ENCODE results near the gene NNMT. TPM values are rescaled to one million over a fixed set of nuclear protein-coding genes. Genes with fewer than 3 reads are reported as not detected.

Gene NNMT
- total RNA-seq, 1 experiment from 2014 or later: not detected

DNA sequence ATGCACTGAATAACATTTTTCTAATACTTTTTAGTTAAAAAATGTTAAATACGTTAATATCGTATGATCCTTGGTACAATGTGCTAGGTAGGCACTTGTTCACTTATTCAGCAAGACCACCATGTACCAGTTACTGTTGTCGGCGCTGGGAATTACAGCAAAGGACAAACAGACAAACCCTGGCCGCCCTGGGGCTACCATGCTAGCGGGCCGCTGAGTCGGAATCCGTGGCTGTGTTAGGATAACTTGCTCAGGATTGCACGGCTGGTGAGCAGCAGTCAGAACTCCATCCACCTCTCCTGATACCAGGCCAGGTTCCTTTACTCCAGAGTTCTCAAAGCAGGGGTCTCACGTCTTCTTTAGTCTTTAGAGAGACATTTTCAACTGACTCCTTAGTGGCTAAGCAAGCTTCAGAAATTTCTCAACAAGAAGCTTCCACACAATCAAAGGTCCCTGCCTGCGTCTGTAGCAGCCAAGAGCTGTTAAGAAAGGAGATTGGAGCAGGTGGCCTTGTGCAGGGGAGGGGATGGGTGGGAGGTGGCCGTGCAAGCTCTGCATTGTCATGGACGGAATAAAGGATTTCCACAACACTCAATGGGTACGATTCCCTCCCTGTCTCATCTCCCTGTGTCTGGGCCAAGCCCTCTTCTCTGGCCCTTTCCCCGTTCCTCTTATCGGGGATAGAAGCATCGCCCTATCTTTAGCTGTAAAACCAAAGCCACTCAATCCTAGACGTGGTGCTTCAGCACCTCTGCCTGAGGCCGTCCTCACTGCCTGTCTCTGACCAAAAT lies 39.8 kb upstream of the NNMT start:
- peak overlapping the region in 1 of 3 experiments; percentile 75; a peak in 1 of 7 replicates for H3K27ac Mint-ChIP-seq
- TF ChIP-seq, protein P1, sequence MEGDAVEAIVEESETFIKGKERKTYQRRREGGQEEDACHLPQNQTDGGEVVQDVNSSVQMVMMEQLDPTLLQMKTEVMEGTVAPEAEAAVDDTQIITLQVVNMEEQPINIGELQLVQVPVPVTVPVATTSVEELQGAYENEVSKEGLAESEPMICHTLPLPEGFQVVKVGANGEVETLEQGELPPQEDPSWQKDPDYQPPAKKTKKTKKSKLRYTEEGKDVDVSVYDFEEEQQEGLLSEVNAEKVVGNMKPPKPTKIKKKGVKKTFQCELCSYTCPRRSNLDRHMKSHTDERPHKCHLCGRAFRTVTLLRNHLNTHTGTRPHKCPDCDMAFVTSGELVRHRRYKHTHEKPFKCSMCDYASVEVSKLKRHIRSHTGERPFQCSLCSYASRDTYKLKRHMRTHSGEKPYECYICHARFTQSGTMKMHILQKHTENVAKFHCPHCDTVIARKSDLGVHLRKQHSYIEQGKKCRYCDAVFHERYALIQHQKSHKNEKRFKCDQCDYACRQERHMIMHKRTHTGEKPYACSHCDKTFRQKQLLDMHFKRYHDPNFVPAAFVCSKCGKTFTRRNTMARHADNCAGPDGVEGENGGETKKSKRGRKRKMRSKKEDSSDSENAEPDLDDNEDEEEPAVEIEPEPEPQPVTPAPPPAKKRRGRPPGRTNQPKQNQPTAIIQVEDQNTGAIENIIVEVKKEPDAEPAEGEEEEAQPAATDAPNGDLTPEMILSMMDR (conservative IDR thresholded peaks at IDR 0.05): no peak
- H2AFZ ChIP-seq (ENCODE audit: low read length): no peak overlapping the region

More for the DNA sequence above, 39.8 kb upstream of the NNMT start:
- no peak overlapping the region for H3K14ac ChIP-seq (ENCODE audit: insufficient read depth, low read length)
- H2BK20ac ChIP-seq (ENCODE audit: low read depth, low read length, poor library complexity, severe bottlenecking): no peak overlapping the region
- Mint-ChIP-seq H3K27me3 (ENCODE audit: low read depth) (peaks cover 8% of the 10 kb centered on the region), H3K9me3 (no peaks in the 10 kb centered on the region; a peak in 1 of 5 replicates), H3K4me1 (peaks cover 15 to 43% of the 10 kb centered on the region in 2 experiments), H3K4me3 (no peak overlapping the region), H3K36me3 (ENCODE audit: insufficient read depth in 1 of 3, low read depth in 3 of 3) (no peaks in the 10 kb centered on the region)
- no peaks in the 10 kb centered on the region for H3K23me2 ChIP-seq (ENCODE audit: insufficient read length, low read depth, low read length, poor library complexity, severe bottlenecking)
- H3T11ph ChIP-seq (ENCODE audit: low read length): no peak overlapping the region
- no peak overlapping the region for H4K8ac ChIP-seq (replicated peaks; ENCODE audit: insufficient read length, low read depth, low read length)
- WGBS (ENCODE audit: extremely low coverage, insufficient read length, low lambda C conversion rate): no CpG with 5 or more reads among the region's 20 CpGs
- no peaks in the 10 kb centered on the region for H4K20me1 ChIP-seq (ENCODE audit: control insufficient read depth, insufficient read depth, insufficient read length)
- H3K56ac ChIP-seq (ENCODE audit: insufficient read length, low read depth, low read length): no peak overlapping the region
- H4K5ac ChIP-seq (ENCODE audit: insufficient read length, low read depth, low read length): no peak overlapping the region
- H3K23ac ChIP-seq (ENCODE audit: insufficient read length, low read depth, low read length): no peak overlapping the region
- H3K9ac ChIP-seq (ENCODE audit: extremely low read depth, insufficient read length, low read length): no peak overlapping the region
- no peaks in the 10 kb centered on the region; the same call in 1 of the 2 replicates for H3K4me1 ChIP-seq (ENCODE audit: insufficient read depth, low read length)
- H2BK12ac ChIP-seq (ENCODE audit: insufficient read length, low read depth, low read length): no peak overlapping the region
- no peak overlapping the region for H2BK5ac ChIP-seq (ENCODE audit: insufficient read length, low read length)
- no peak overlapping the region for H2BK15ac ChIP-seq (ENCODE audit: low read depth, low read length)
- no peaks in the 10 kb centered on the region for H3K79me1 ChIP-seq (ENCODE audit: insufficient read depth, low read depth, low read length, poor library complexity, severe bottlenecking)
- H3K4ac ChIP-seq (ENCODE audit: low read depth, low read length): no peak overlapping the region
- no peak overlapping the region for H2BK120ac ChIP-seq (ENCODE audit: low read depth, low read length, poor library complexity, severe bottlenecking)
- H3K27ac ChIP-seq (ENCODE audit: insufficient read length, low read depth, low read length): no peak overlapping the region
- H3K79me2 ChIP-seq (ENCODE audit: insufficient read depth, low read length): no peaks in the 10 kb centered on the region
- no peak overlapping the region for H2AK5ac ChIP-seq (ENCODE audit: insufficient read length, low read length)
- H3K9me3 ChIP-seq (ENCODE audit: control insufficient read depth, low read depth, low read length): no peaks in the 10 kb centered on the region
- H4K91ac ChIP-seq (ENCODE audit: insufficient read length, low read depth, low read length): no peak overlapping the region
- no peaks in the 10 kb centered on the region for H3K27me3 ChIP-seq (ENCODE audit: insufficient read depth, low read length)
- H3K4me2 ChIP-seq (ENCODE audit: insufficient read depth, insufficient read length, low read length): no peak overlapping the region
- no peak for DNase-seq
- no peak overlapping the region for H3K18ac ChIP-seq (ENCODE audit: insufficient read length, low read depth, low read length)
